GM12878 (cell line): ENCODE data around the gene PHEX. TPM values are rescaled to one million over a fixed set of nuclear protein-coding genes. Genes with fewer than 3 reads are reported as not detected.

Experiments
- ATAC-seq: fragments of 200-7000 bp; cut with Tn5 transposase; 3 replicates; pipeline ENCODE4 v1.9.1; 2020; ENCODE audit warnings: mild to moderate bottlenecking, moderate library complexity
- BruUV-seq: library from RNA; stranded (reverse); fragments of 400-500 nt; replicated peaks from 2 replicates; lab custom pipeline; 2021; lab: Mats Ljungman, UMichigan
- CTCF ChIA-PET: fragments of 300-600 bp; sonication (Branson Sonifier 250); formaldehyde crosslinking; extraction: SDS; loops from one replicate; lab custom pipeline; 2021; ENCODE audit warnings: inconsistent platforms; lab: Yijun Ruan, JAX
- POLR2A ChIA-PET: fragments of 350-600 bp; formaldehyde crosslinking; extraction: SDS; loops from one replicate; lab custom pipeline; 2021; ENCODE audit warnings: inconsistent platforms; lab: Charles Lee
- RAD21 ChIA-PET: fragments of 300-600 bp; sonication (Branson Sonifier 250); formaldehyde crosslinking; loops from one replicate; lab custom pipeline; 2023; ENCODE audit warnings: antibody characterized with exemption; ENCODE audit not compliant: unreplicated experiment; lab: Charles Lee
- SMC1A ChIA-PET: fragments of 300-600 bp; sonication (Branson Sonifier 250); formaldehyde crosslinking; loops from one replicate; lab custom pipeline; 2023; ENCODE audit not compliant: unreplicated experiment, uncharacterized antibody; lab: Charles Lee
- DNase-seq: peaks from one replicate; pipeline ENCODE4 v3.0.0-alpha.2; 2011; ENCODE audit warnings: low read depth, low spot score
- FAIRE-seq: peaks from 3 replicates; lab custom pipeline; 2011; peaks lifted over from hg19 to GRCh38; lab: Jason Lieb, UNC
- H2AFZ ChIP-seq: 2 replicates; pipeline ENCODE4 v1.6.0; 2011; ENCODE audit warnings: low read depth, low read length, control low read depth; ENCODE audit not compliant: control insufficient read depth
- H3K27ac ChIP-seq: 2 replicates; pipeline ENCODE4 v1.5.1; 2011; ENCODE audit warnings: control low read depth; ENCODE audit not compliant: control insufficient read depth, insufficient read depth
- H3K27me3 ChIP-seq, 2 experiments: replicated peaks in 1 of 2; 2 replicates each; pipeline versions ENCODE4 v1.6.0 to v1.6.1; 2011; ENCODE audit warnings: low read length in 1 of 2; ENCODE audit not compliant: control insufficient read depth in 2 of 2, insufficient read depth in 2 of 2
- H3K36me3 ChIP-seq, 2 experiments: 2 replicates each; pipeline ENCODE4 v1.5.1; 2011; ENCODE audit warnings: low read length in 1 of 2; ENCODE audit not compliant: control insufficient read depth in 2 of 2, insufficient read depth in 2 of 2
- H3K4me1 ChIP-seq: 2 replicates; pipeline ENCODE4 v1.6.1; 2011; ENCODE audit warnings: mild to moderate bottlenecking, low read length, moderate library complexity, mixed read lengths; ENCODE audit not compliant: control insufficient read depth, insufficient read depth
- H3K4me2 ChIP-seq: 2 replicates; pipeline ENCODE4 v1.6.0; 2011; ENCODE audit warnings: control low read depth; ENCODE audit not compliant: control insufficient read depth, insufficient read depth
- H3K4me3 ChIP-seq: fragments of 200-600 bp; sonication (generic); 2 replicates; pipeline ENCODE4 v1.5.1; 2016
- H3K79me2 ChIP-seq: 2 replicates; pipeline ENCODE4 v1.6.0; 2011; ENCODE audit warnings: low read length; ENCODE audit not compliant: control insufficient read depth, insufficient read depth
- H3K9ac ChIP-seq: 2 replicates; pipeline ENCODE4 v1.8.0; 2011; ENCODE audit warnings: low read length, control low read depth, mixed read lengths; ENCODE audit not compliant: control insufficient read depth, insufficient read depth
- H3K9me3 ChIP-seq: replicated peaks from 3 replicates; pipeline ENCODE4 v1.5.1; 2011; ENCODE audit warnings: mild to moderate bottlenecking, low read length; ENCODE audit not compliant: control insufficient read depth, insufficient read depth
- H4K20me1 ChIP-seq: 2 replicates; pipeline ENCODE4 v1.6.0; 2011; ENCODE audit not compliant: control insufficient read depth, insufficient read depth
- DPF2 ChIP-seq: fragments of 450-650 bp; IDR thresholded peaks from 2 replicates; pipeline ENCODE4 v1.6.1; 2017; ENCODE audit warnings: mild to moderate bottlenecking
- FOXM1 ChIP-seq: IDR thresholded peaks from 2 replicates; pipeline ENCODE4 v1.6.1; 2012; ENCODE audit warnings: low read depth, mild to moderate bottlenecking, inconsistent platforms, low read length, moderate library complexity
- GATAD2B ChIP-seq: fragments of 450-650 bp; conservative IDR thresholded peaks from 2 replicates; pipeline ENCODE4 v1.6.1; 2017; ENCODE audit warnings: low read depth, mild to moderate bottlenecking, moderate library complexity
- PAX5 ChIP-seq: IDR thresholded peaks from 2 replicates; pipeline ENCODE4 v1.6.1; 2011; ENCODE audit warnings: low read depth, low read length, borderline replicate concordance
- RAD51 ChIP-seq: fragments of 450-650 bp; IDR thresholded peaks from 2 replicates; pipeline ENCODE4 v1.6.1; 2016; ENCODE audit warnings: moderate library complexity, mild to moderate bottlenecking, inconsistent platforms
- WGBS: methylation state at CpG from one replicate; pipeline ENCODE4 v1.1.6; 2016; ENCODE audit warnings: low lambda C conversion rate; ENCODE audit not compliant: insufficient replicate concordance, insufficient coverage; ENCODE audit errors: missing lambda C conversion rate; 5-methylcytosine and 5-hydroxymethylcytosine counted together
- in situ Hi-C: fragments of 300-500 bp; cut with MboI; formaldehyde crosslinking; loops from 9 replicates; pipeline ENCODE4 v1.14.3; 2018; ENCODE audit warnings: mixed read lengths
- intact Hi-C: fragments of 100-400 bp; cut with micrococcal nuclease; formaldehyde crosslinking; loops from one replicate; pipeline ENCODE4 v1.14.2; 2022; ENCODE audit not compliant: unreplicated experiment
- polyA plus RNA-seq, 11 experiments: library from polyadenylated mRNA; depleted of rRNA in 4 of 11; unstranded in 6 of 11; stranded (reverse) in 5 of 11; fragments of >200 nt; fragmentation: Nextera tagmentation in 4 of 11; fragmentation: Illumina TruSeq in 1 of 11; extraction: Ambion mirVana in 4 of 11; extraction: Trizol in 1 of 11; gene quantifications; 1 replicate in 1 of 11; 2 replicates in 10 of 11; pipeline versions ENCODE4 v1.2.1 to v1.2.3, GENCODE V29; 2011 to 2016; ENCODE audit warnings: inconsistent platforms in 2 of 11, missing spikeins in 2 of 11, low read depth in 1 of 11
- total RNA-seq, 4 experiments: library from RNA; depleted of rRNA in 3 of 4; stranded (reverse); fragments of >200 nt in 3 of 4; fragmentation: Illumina TruSeq in 1 of 4; extraction: Trizol in 1 of 4; gene quantifications; 2 replicates each; pipeline versions ENCODE4 v1.2.1 to v1.2.3, GENCODE V29; 2013 to 2021
- TF ChIP-seq, protein P1 (sequence below): fragments of 450-650 bp; IDR thresholded peaks from 2 replicates; pipeline ENCODE4 v1.6.1; 2016; ENCODE audit warnings: mild to moderate bottlenecking, moderate library complexity, borderline replicate concordance
- TF ChIP-seq, protein P2 (sequence below): IDR thresholded peaks from 2 replicates; pipeline ENCODE4 v1.6.1; 2011; ENCODE audit warnings: borderline replicate concordance, low read depth, mild to moderate bottlenecking, moderate library complexity, mixed read lengths, low read length; ENCODE audit not compliant: insufficient read depth; ENCODE audit errors: extremely low read length

PHEX gene
- total and polyA plus RNA-seq, 10 of the 15 experiments (the other 5 are each of a cell fraction or from before 2014, with no cell fraction given), result 0.12 to 97.2 (median 0.55) TPM

DNA sequence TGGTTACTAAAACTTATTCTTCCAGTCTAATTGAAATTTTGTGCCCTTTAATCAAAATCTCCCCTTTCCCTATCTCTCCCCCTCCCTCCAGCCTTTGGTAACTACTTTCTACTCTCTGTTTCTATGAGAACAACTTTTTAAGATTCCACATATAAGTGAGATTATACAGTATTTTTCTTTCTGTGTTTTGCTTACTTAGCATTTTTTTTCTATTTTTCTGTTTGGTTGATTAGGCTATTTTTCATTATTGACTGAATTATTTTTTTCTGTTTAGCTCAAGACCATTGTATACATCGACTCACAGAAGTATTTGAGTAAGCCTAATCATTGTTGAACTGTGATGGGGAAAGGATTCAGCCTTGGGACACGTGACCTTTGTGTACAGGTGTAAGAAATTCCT is 116.4 kb downstream of the PHEX start:
- ATAC-seq (no peak), FAIRE-seq (no peak), DNase-seq (no peak)
- RAD21 ChIA-PET, result interaction anchor here (1.6 kb wide), 1 partner anchor 10 kb away, joined by 4 read pairs; no protein-coding TSS in a partner anchor
- no peaks in the 10 kb centered on the region for H3K9me3 ChIP-seq
- BruUV-seq, result no TSS peak
- no peaks in the 10 kb centered on the region for H3K27me3 ChIP-seq
- H3K4me3 ChIP-seq, result no peak overlapping the region
- H3K36me3 ChIP-seq, result no peaks in the 10 kb centered on the region
- no peak for TF ChIP-seq GATAD2B
- no peak for TF ChIP-seq FOXM1
- no peak for TF ChIP-seq PAX5
- 0 out of 2 replicates have a peak, but pooled peaks have one; percentile 17 for TF ChIP-seq RAD51
- TF ChIP-seq DPF2, result no peak
- intact Hi-C loops, result no loop called here
- in situ Hi-C loops, result no loop called here
- SMC1A ChIA-PET, result interaction anchor here (0.6 kb wide), 1 partner anchor 12 kb away, joined by 3 read pairs; no protein-coding TSS in a partner anchor
- no peaks in the 10 kb centered on the region for H4K20me1 ChIP-seq
- no peak overlapping the region for H3K4me2 ChIP-seq
- CTCF ChIA-PET, result interaction anchor here (2.1 to 2.6 kb wide), 2 partner anchors 12 to 15 kb away, joined by 8 to 21 read pairs; no protein-coding TSS in a partner anchor
- H3K9ac ChIP-seq, result no peak overlapping the region
- H3K27ac ChIP-seq, result no peak overlapping the region
- POLR2A ChIA-PET, result no interaction called here
- WGBS, result 2% methylated on average over 2 of the region's 2 CpGs
- H3K79me2 ChIP-seq, result no peaks in the 10 kb centered on the region
- H2AFZ ChIP-seq, result no peak overlapping the region
- H3K4me1 ChIP-seq, result no peaks in the 10 kb centered on the region

DNA sequence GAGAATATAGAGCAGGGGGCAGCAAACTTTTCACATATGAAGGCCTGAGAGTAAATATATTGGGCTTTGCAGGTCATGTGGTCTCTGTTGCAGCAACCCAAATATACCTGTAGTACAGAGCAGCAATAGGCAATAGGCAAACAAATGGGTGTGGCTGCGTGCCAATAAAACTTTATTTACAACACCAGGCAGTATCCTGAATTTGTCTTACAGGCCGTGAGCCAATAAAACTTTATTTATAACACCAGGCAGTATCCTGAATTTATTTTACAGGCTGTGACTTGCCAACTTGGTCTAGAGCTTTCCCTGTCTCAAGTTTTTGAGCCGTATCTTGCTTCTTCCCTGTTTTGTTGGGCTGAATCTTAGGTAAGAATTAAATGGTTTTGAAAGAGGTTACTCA is 118.2 kb downstream of the PHEX start:
- DNase-seq (no peak), ATAC-seq (no peak), FAIRE-seq (no peak)
- Histone ChIP-seq H4K20me1 (no peaks in the 10 kb centered on the region), H3K9ac (no peak overlapping the region), H3K4me2 (no peak overlapping the region), H3K9me3 (no peaks in the 10 kb centered on the region), H3K4me3 (no peak overlapping the region), H3K4me1 (no peaks in the 10 kb centered on the region), H3K27me3 (no peaks in the 10 kb centered on the region), H2AFZ (no peak overlapping the region), H3K79me2 (no peaks in the 10 kb centered on the region), H3K27ac (no peak overlapping the region), H3K36me3 (no peaks in the 10 kb centered on the region)
- WGBS, result 16% methylated on average over 3 of the region's 3 CpGs
- in situ Hi-C loops (no loop called here), intact Hi-C loops (no loop called here)
- SMC1A ChIA-PET, result no interaction called here
- BruUV-seq, result no TSS peak
- RAD21 ChIA-PET, result no interaction called here
- POLR2A ChIA-PET, result no interaction called here
- CTCF ChIA-PET, result interaction anchor here (0.7 to 2.6 kb wide), 4 partner anchors 9 to 165 kb away, joined by 3 to 21 read pairs (median 6); no protein-coding TSS in a partner anchor
- TF ChIP-seq, protein P1, sequence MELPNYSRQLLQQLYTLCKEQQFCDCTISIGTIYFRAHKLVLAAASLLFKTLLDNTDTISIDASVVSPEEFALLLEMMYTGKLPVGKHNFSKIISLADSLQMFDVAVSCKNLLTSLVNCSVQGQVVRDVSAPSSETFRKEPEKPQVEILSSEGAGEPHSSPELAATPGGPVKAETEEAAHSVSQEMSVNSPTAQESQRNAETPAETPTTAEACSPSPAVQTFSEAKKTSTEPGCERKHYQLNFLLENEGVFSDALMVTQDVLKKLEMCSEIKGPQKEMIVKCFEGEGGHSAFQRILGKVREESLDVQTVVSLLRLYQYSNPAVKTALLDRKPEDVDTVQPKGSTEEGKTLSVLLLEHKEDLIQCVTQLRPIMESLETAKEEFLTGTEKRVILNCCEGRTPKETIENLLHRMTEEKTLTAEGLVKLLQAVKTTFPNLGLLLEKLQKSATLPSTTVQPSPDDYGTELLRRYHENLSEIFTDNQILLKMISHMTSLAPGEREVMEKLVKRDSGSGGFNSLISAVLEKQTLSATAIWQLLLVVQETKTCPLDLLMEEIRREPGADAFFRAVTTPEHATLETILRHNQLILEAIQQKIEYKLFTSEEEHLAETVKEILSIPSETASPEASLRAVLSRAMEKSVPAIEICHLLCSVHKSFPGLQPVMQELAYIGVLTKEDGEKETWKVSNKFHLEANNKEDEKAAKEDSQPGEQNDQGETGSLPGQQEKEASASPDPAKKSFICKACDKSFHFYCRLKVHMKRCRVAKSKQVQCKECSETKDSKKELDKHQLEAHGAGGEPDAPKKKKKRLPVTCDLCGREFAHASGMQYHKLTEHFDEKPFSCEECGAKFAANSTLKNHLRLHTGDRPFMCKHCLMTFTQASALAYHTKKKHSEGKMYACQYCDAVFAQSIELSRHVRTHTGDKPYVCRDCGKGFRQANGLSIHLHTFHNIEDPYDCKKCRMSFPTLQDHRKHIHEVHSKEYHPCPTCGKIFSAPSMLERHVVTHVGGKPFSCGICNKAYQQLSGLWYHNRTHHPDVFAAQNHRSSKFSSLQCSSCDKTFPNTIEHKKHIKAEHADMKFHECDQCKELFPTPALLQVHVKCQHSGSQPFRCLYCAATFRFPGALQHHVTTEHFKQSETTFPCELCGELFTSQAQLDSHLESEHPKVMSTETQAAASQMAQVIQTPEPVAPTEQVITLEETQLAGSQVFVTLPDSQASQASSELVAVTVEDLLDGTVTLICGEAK, result peak; percentile 74
- TF ChIP-seq, protein P2, sequence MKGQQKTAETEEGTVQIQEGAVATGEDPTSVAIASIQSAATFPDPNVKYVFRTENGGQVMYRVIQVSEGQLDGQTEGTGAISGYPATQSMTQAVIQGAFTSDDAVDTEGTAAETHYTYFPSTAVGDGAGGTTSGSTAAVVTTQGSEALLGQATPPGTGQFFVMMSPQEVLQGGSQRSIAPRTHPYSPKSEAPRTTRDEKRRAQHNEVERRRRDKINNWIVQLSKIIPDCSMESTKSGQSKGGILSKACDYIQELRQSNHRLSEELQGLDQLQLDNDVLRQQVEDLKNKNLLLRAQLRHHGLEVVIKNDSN, result no peak
